ELR (cell line): ENCODE data around the gene MYZAP.

ENCODE experiments used
- DNase-seq: peaks from one replicate; pipeline ENCODE4 v3.0.0-alpha.2; 2015; ENCODE audit warnings: low read depth

Gene MYZAP

GRCh38 chr15:57625703-57626448, 34.2 kb downstream of the MYZAP start:
- DNase-seq, result no peak

DNA sequence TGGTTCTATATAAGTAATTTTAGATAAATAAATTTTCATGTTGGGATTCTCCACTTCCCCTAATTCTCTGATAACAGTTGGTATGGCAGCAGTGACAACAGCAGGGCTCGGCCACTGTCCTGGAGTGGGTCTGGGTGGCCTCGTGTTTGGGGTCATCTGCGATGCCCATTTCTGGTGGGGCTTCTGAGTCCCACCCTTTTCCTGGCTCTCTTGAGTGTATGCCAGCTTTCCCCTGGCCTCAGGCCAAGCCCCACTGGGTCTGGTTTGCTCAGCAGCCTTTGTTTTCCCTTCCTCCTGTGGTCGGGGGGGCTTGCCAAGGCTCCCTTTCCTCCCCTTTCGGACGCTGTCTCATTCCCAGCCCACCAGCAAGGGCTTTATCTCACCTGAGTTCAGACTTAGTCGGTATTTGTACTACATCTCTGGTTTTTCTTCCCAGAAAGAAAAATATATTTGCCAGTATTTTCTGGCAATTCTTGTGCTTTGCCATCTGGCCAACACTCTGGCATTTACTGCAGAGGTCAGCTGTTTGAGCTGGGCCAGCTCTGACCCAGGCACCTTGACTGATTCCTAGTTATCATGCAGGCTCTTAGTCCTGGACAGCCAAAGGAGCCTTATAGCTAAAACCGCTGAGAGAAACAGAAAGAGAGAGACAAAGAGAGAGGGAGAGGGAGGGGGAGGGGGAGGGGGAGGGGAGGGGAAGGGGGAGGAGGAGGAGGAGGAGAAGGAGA, 35.2 kb downstream of the MYZAP start:
- no peak for DNase-seq

DNA sequence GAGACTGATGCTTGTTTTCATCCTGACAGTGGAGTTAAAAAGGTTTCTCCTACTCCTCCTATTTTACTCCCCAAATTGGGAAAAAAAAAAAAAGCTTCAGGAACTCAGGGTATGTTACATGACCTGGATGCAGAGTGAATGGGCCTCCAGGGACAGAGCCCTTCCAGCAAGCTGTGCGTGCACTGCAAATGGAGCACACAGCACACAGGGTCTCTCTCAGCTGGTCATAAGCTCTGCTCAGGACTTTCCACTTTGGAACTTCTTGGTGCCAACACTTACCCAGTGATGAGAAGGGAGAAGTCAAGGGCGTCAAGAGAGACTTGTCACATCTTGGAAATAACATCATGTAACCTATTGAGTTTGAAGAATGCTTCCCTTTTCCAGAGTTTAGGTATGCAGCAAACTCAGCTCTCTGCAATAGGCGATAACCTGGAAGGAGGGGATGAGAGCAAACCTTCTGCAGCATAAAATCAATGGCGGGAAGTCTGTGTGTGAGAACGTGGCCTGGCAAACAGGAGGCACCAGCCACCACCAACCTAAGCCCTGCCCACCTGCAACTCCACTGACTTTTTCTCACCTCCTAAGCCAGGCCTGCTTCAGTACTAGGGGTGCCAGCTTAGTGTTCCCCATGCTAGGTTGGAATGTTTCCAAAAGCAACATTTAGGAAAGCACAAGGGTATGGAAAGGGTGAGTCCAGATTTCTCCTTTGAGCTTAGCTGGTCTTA, 39.8 kb downstream of the MYZAP start:
- DNase-seq, result no peak

- DNase-seq, result peak; percentile 15
These were observed 42.6 kb downstream of the MYZAP start for GRCh38 chr15:57634290-57634689.

- DNase-seq, result peak; percentile 7
These were observed 43.7 kb downstream of the MYZAP start for GRCh38 chr15:57635300-57635909.

GRCh38 chr15:57637846-57638245, 46.1 kb downstream of the MYZAP start:
- no peak for DNase-seq

DNA sequence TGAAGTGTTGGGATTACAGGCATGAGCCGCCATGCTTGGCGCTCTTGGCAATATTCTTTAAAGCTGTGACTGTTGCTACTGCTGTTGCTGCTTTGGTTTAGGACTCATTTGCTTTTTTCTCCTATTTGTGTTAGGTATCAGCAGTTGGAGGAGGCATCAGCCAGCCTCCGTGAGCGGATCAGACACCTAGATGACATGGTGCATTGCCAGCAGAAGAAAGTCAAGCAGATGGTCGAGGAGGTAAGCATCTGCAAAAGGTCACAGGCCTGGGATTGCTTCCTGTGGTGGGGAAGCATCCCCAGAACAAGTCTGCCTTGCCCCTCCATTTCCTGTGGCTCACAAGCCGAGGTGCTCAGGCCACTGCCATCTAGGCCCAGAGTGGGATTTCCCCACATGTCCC, 47.6 kb downstream of the MYZAP start:
- DNase-seq, result no peak

GRCh38 chr15:57640930-57641682, 49.4 kb downstream of the MYZAP start:
- peak; percentile 53 for DNase-seq

DNA sequence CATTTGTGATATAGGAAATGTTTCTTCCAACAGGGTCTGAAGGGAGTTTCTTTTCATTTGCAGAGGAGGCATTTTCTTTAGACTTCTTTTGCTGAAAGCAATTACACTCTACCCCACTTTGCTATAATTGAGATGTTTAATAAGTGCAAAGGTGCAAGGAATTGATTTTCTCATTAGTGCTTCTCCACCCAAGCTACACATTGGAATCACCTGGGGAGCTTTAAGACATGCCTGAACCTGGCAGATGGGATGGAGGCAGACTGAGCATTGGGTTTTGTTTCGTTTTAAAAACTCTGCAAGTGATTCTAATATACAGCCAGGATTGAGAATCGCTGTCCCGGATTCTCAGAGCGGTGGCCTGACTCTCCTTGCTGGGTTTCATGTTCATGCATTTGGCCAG, 52.1 kb downstream of the MYZAP start:
- DNase-seq, result no peak

GRCh38 chr15:57646087-57646486, 54.4 kb downstream of the MYZAP start:
- no peak for DNase-seq

DNA sequence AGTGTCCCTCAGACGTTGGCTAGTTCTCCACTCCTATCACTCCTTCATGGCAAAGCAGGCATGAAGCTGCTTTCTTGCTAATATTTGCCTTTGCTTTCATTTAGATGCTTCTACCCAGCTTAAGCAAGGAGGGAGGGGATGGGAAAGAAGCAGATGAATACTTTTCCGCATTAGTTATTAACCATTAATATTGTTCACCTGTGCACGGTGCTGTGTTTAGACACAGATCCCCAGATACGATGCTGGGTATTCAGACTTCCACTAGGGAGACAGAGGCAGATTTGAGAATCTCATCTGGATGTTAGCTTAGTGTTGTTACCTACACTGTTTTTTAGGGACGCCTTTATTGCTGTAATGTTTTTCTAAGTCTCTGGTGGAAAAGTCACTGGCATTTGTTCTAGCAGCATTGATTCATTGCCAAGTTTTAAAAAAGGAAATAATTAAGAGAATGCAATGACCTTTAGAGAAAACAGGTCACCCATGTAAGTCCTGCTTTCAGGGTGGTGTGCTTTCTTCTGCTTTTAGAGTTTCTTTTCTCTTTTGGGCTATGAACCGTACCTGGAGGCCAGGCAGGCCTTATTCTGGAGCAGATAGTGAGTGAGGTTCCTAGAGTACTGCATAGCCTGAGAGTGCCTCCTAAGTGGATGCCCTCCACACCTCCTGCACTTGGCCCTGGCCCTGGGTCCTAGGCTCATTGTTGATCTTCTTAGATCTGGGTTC, 55.5 kb downstream of the MYZAP start:
- no peak for DNase-seq

DNA sequence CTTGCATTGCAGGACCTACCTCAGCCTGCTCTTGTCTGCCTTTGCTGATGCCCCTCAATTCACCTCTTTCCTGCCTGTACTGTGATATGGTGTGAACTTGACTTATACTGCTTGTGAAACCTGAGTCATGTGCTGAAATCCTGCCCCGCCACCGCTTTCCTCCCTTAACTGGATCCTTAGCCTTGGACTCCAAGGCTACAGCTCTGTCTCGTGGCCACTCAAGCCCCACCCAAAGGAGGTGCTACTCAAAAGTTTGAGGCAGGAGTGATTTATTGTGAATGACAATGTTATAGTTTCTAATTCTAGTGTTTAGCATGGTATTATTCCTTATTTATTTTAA, 56.1 kb downstream of the MYZAP start:
- peak; percentile 12 for DNase-seq

DNA sequence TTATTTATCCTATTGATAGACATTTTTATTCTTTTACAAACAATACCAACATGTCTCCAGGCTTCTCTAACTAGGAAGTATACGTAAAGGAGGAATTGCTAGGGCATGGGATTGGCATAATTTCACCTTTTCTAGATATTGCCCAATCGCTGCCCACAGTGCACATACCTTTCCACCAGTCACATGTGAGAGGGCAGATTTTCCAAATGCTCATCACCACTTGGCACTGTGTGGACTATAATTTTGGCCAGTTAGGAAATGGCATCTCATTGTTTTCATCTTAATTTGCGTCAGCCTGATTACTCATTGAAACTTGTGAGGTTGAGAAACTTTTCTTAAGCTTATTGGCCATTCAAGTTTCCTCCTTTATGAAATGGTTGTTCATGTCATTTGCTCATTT, 57.4 kb downstream of the MYZAP start:
- peak; percentile 22 for DNase-seq

DNA sequence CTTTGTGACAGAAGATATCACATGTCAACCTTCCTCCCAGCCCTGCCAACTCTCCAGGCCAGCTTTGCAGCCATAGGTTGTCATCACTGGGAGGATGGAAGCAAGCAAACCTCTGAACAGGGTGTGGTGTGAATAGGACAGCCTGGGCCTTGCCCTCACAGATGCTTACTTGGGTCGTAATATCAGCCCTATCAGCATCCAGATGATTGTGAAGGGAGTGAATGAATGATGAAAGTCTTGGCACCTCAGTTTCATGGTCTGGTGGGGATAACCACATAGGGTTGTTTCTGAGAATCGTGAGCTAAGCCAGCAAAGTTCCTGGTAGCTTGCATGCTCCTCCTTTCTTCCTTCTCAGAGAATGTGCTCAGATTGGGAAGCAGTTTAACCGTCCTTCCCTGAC, 59.7 kb downstream of the MYZAP start:
- DNase-seq, result no peak

- no peak for DNase-seq
These were observed 60.8 kb downstream of the MYZAP start for GRCh38 chr15:57652481-57652880.

GRCh38 chr15:57654153-57654852, 62.6 kb downstream of the MYZAP start:
- peak; percentile 22 for DNase-seq

DNA sequence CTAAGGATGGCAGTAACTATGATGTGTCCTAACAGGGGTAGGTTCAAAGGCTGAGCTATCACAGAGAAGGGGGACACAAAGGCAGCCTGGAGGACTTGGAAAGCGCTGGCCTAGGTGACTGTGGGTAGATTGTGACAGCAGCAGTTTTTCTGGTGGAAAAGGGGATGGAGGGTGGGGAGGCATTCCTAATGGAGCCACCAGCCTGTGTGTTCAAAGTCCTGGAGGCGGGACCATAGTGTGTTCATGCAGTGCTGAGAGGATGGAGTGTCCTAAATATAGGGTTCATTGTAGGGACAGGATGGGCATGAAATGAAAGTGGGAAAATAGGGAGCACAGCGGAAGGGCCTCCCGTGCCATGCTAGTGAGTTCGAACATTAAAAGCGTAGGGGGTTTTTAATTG, 63.3 kb downstream of the MYZAP start:
- no peak for DNase-seq

DNA sequence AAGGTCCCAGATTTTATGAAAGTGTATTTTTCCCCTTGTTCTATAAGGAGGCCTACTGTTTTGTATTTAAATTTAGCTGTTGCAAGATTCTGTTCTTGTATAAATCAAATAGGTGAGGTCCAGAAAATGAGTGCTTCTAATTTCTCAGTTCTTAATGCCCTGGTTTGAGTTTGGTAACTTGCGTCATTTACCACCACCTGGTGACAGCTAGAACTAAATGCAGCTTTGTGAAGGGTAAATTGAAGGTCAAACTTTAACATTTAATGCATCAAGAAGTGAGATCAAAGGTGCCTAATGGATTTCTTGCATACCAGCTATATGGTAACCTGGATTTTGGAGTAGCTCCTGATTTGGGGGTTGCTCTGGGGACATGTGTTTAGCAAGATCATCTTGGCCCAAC, 64.1 kb downstream of the MYZAP start:
- no peak for DNase-seq

GRCh38 chr15:57656434-57656833, 64.7 kb downstream of the MYZAP start:
- DNase-seq, result no peak

- DNase-seq, result no peak
These were observed 65.9 kb downstream of the MYZAP start for GRCh38 chr15:57657619-57658018.
